Panc1 (cell line): ENCODE measurements around the gene TSPAN31. TPM values are rescaled to one million over a fixed set of nuclear protein-coding genes. Genes with fewer than 3 reads are reported as not detected.

Experiments used
- ATAC-seq: fragments of 200-7000 bp; cut with Tn5 transposase; 2 replicates; pipeline ENCODE4 v1.9.1; 2020; ENCODE audit warnings: mild to moderate bottlenecking, moderate library complexity
- BruUV-seq: library from RNA; stranded (reverse); fragments of 400-500 nt; replicated peaks from 2 replicates; lab custom pipeline; 2021; lab: Mats Ljungman, UMichigan
- CTCF ChIA-PET: fragments of 300-600 bp; sonication (Branson Sonifier 250); formaldehyde crosslinking; loops from one replicate; lab custom pipeline; 2022; ENCODE audit warnings: antibody characterized with exemption; lab: Charles Lee
- POLR2A ChIA-PET: fragments of 300-600 bp; sonication (Branson Sonifier 250); formaldehyde crosslinking; loops from one replicate; lab custom pipeline; 2022; ENCODE audit warnings: antibody characterized with exemption; lab: Charles Lee
- DNase-seq: peaks from one replicate; pipeline ENCODE4 v3.0.0-alpha.2; 2010; ENCODE audit warnings: low read depth, low spot score
- H3K27ac ChIP-seq: 2 replicates; pipeline ENCODE4 v1.5.1; 2011; ENCODE audit warnings: mild to moderate bottlenecking, low read length, inconsistent platforms
- H3K27me3 ChIP-seq: fragments of 200-500 bp; sonication (Bioruptor generic); 2 replicates; pipeline ENCODE4 v1.6.0; 2014; ENCODE audit warnings: low read length, inconsistent platforms; ENCODE audit not compliant: control insufficient read depth, insufficient read depth
- H3K36me3 ChIP-seq: fragments of 200-500 bp; sonication (Bioruptor generic); 2 replicates; pipeline ENCODE4 v1.5.1; 2014; ENCODE audit warnings: inconsistent platforms, mild to moderate bottlenecking, low read length, moderate library complexity; ENCODE audit not compliant: control insufficient read depth, insufficient read depth
- H3K4me1 ChIP-seq: 2 replicates; pipeline ENCODE4 v1.5.1; 2011; ENCODE audit warnings: inconsistent platforms, mild to moderate bottlenecking, low read length, moderate library complexity; ENCODE audit not compliant: control insufficient read depth, insufficient read depth
- H3K4me3 ChIP-seq, 2 experiments: 2 replicates each; pipeline ENCODE4 v1.5.1; 2011 to 2012; ENCODE audit warnings: low read depth in 2 of 2, low read length in 2 of 2, mild to moderate bottlenecking in 2 of 2, inconsistent platforms in 1 of 2, moderate library complexity in 1 of 2
- H3K9me3 ChIP-seq: fragments of 200-500 bp; sonication (Bioruptor generic); 2 replicates; pipeline ENCODE4 v1.5.1; 2014; ENCODE audit warnings: low read depth, mild to moderate bottlenecking, inconsistent platforms, low read length, moderate library complexity; ENCODE audit not compliant: control insufficient read depth, insufficient read depth
- POLR2AphosphoS5 ChIP-seq: IDR thresholded peaks from 2 replicates; pipeline ENCODE4 v1.6.1; 2012; ENCODE audit warnings: mild to moderate bottlenecking, low read depth, low read length, moderate library complexity
- SIN3A ChIP-seq: IDR thresholded peaks from 2 replicates; pipeline ENCODE4 v1.6.1; 2012; ENCODE audit warnings: low read depth, mild to moderate bottlenecking, low read length, moderate library complexity, borderline replicate concordance; ENCODE audit not compliant: insufficient read depth
- TCF7L2 ChIP-seq: IDR thresholded peaks from 2 replicates; pipeline ENCODE4 v1.6.1; 2011; ENCODE audit warnings: mild to moderate bottlenecking, low read depth, low read length, inconsistent platforms
- in situ Hi-C: cut with HindIII; loops from 2 replicates; pipeline ENCODE4 v1.10.0; 2016; ENCODE audit warnings: low sequenced_read_pairs, low pct_unique_long_range_greater_than_20kb
- intact Hi-C: fragments of 100-400 bp; cut with micrococcal nuclease; formaldehyde crosslinking; loops from one replicate; pipeline ENCODE4 v1.10.0; 2022; ENCODE audit not compliant: unreplicated experiment
- total RNA-seq: library from RNA; stranded (reverse); gene quantifications from one replicate; pipeline ENCODE4 v1.2.1, GENCODE V29; 2021; ENCODE audit not compliant: unreplicated experiment
- TF ChIP-seq, protein P1 (sequence below), 2 experiments: IDR thresholded peaks; 2 replicates each; pipeline ENCODE4 v1.6.1; 2011 to 2012; ENCODE audit warnings: low read depth in 2 of 2, control low read depth in 1 of 2, low read length in 1 of 2, mild to moderate bottlenecking in 1 of 2, moderate library complexity in 1 of 2; ENCODE audit not compliant: insufficient read depth in 1 of 2
- TF ChIP-seq, protein P2 (sequence below): fragments of 450-650 bp; IDR thresholded peaks from 2 replicates; pipeline ENCODE4 v1.5.1; 2017; ENCODE audit warnings: mild to moderate bottlenecking

The TSPAN31 gene
- total RNA-seq, 1 experiment from 2014 or later = 17.5 TPM

DNA sequence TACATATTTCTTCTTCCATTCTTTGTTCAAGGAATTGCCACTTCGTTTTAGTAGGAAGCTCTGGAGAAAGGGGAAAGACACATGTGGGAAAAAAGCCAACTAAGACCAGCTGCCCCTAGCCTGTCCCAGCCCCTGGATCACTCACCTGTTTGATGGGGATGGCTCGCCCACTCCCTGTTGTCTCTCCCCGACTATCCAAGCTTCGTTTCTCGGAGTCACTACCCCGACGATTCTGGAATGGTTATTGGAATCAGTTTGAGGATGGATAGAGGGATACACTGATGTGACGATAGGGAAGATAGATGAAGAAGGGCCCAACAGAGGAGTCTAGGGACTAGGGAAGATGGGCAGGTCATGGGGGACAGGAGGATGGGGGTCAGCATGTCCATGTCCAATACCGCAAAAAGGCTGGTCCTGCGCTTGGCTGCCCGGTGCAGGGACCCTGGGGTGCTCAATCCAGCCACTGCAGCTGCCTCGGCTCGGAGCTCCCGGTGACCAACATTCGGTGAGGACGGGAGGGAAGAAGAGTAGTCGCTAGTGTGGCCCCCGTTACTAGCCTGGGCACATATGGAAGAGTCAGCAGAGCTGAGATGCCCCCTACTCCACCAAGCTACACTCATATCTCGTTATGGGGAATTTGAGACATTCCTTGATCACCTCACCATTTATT, 13.3 kb upstream of the TSPAN31 start:
- Histone ChIP-seq H3K4me3 (no peak overlapping the region), H3K4me1 (peaks cover 8% of the 10 kb centered on the region; the same call in 1 of the 2 replicates), H3K9me3 (no peaks in the 10 kb centered on the region), H3K36me3 (no peaks in the 10 kb centered on the region), H3K27me3 (no peaks in the 10 kb centered on the region), H3K27ac (no peak overlapping the region)
- intact Hi-C loops (no loop called here), in situ Hi-C loops (no loop called here)
- ChIA-PET CTCF (no interaction called here), POLR2A (no interaction called here)
- TF ChIP-seq, protein P1, sequence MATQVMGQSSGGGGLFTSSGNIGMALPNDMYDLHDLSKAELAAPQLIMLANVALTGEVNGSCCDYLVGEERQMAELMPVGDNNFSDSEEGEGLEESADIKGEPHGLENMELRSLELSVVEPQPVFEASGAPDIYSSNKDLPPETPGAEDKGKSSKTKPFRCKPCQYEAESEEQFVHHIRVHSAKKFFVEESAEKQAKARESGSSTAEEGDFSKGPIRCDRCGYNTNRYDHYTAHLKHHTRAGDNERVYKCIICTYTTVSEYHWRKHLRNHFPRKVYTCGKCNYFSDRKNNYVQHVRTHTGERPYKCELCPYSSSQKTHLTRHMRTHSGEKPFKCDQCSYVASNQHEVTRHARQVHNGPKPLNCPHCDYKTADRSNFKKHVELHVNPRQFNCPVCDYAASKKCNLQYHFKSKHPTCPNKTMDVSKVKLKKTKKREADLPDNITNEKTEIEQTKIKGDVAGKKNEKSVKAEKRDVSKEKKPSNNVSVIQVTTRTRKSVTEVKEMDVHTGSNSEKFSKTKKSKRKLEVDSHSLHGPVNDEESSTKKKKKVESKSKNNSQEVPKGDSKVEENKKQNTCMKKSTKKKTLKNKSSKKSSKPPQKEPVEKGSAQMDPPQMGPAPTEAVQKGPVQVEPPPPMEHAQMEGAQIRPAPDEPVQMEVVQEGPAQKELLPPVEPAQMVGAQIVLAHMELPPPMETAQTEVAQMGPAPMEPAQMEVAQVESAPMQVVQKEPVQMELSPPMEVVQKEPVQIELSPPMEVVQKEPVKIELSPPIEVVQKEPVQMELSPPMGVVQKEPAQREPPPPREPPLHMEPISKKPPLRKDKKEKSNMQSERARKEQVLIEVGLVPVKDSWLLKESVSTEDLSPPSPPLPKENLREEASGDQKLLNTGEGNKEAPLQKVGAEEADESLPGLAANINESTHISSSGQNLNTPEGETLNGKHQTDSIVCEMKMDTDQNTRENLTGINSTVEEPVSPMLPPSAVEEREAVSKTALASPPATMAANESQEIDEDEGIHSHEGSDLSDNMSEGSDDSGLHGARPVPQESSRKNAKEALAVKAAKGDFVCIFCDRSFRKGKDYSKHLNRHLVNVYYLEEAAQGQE (IDR thresholded peaks at IDR 0.05; ENCODE audit: insufficient read depth in 1 of 2, low read depth in 2 of 2, low read length in 1 of 2) = no peak
- TF ChIP-seq, protein P2, sequence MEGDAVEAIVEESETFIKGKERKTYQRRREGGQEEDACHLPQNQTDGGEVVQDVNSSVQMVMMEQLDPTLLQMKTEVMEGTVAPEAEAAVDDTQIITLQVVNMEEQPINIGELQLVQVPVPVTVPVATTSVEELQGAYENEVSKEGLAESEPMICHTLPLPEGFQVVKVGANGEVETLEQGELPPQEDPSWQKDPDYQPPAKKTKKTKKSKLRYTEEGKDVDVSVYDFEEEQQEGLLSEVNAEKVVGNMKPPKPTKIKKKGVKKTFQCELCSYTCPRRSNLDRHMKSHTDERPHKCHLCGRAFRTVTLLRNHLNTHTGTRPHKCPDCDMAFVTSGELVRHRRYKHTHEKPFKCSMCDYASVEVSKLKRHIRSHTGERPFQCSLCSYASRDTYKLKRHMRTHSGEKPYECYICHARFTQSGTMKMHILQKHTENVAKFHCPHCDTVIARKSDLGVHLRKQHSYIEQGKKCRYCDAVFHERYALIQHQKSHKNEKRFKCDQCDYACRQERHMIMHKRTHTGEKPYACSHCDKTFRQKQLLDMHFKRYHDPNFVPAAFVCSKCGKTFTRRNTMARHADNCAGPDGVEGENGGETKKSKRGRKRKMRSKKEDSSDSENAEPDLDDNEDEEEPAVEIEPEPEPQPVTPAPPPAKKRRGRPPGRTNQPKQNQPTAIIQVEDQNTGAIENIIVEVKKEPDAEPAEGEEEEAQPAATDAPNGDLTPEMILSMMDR = no peak
- no peak for TF ChIP-seq SIN3A
- no peak for TF ChIP-seq TCF7L2
- no peak for TF ChIP-seq POLR2AphosphoS5
- DNase-seq = no peak
- ATAC-seq = no peak
- no TSS peak for BruUV-seq

- no peak for TF ChIP-seq POLR2AphosphoS5
- TF ChIP-seq, protein P1 (IDR thresholded peaks at IDR 0.05; ENCODE audit: insufficient read depth in 1 of 2, low read depth in 2 of 2, low read length in 1 of 2) = no peak
- TF ChIP-seq, protein P2 = no peak
- TF ChIP-seq TCF7L2 = no peak
- in situ Hi-C loops = no loop called here
- H3K36me3 ChIP-seq = no peaks in the 10 kb centered on the region
- BruUV-seq = no TSS peak
- H3K4me1 ChIP-seq = peaks cover 7% of the 10 kb centered on the region; the same call in 1 of the 2 replicates
- ChIA-PET CTCF (no interaction called here), POLR2A (no interaction called here)
- no peak overlapping the region for H3K27ac ChIP-seq
- intact Hi-C loops = no loop called here
- H3K9me3 ChIP-seq = no peaks in the 10 kb centered on the region
- no peaks in the 10 kb centered on the region; the same call in 1 of the 2 replicates for H3K27me3 ChIP-seq
- H3K4me3 ChIP-seq = no peak overlapping the region
- DNase-seq (no peak), ATAC-seq (no peak)
These were observed 12.6 kb upstream of the TSPAN31 start for GRCh38 chr12:57732270-57732669.
